ENCODE measurements around the gene FAM114A1.
"Not testable (repeated sequence)": the region's sequence is repeated elsewhere in the genome, so short reads cannot be mapped to it uniquely, and the experiment has no call there.

FAM114A1 gene

GRCh38 chr4:38902695-38903094 is 35.1 kb downstream of the FAM114A1 start:
- DNase-seq (ENCODE audit: low read depth, low spot score) = no peak

DNA sequence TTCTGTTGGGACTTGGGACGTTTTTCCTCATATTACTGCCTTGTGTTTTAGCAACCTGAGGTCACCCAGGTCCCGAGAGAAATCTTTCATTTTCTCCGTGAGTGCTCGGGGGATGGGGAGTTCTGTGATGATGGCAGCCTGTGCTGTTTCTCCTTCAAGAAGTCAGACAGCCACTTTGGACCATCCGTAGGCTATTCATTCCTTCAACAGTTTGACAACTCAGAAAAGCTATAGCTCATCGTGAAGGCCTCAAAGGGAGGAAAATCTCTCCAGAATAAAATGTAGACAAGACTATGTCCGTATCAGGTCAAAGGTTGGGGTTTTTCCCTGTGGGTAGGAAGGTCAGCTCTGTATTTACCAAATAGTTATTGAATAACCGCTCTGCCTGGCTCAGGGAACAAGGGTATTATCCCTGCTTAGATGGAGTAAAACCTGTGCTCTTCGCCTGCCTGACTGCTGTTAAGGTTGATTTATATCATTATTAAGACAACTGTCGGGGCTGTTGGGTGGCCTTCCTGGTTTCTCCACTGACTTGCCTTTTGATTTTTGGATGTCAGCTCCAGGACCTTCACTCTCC is 36.6 kb downstream of the FAM114A1 start:
- DNase-seq (ENCODE audit: low read depth, low spot score) = no peak

DNA sequence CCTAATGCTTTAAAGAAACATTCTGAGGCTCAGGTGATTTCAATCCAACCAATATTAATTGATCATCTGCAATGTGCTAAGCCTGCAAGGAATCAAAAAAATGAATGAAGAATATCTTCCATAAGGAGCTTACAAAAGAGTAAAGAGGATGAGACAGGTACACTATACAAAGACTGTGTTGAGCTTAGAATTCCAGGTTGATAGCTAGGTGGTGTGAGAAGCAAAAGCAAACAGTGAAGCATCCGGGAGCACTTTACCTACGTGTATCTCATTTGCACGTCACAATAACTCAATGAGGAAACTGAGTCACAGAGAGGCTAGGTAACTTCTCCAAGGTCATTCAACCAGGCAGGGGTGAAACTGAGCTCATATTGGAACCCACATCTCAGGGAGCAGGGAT is 37.1 kb downstream of the FAM114A1 start:
- DNase-seq (ENCODE audit: low read depth, low spot score) = no peak

DNA sequence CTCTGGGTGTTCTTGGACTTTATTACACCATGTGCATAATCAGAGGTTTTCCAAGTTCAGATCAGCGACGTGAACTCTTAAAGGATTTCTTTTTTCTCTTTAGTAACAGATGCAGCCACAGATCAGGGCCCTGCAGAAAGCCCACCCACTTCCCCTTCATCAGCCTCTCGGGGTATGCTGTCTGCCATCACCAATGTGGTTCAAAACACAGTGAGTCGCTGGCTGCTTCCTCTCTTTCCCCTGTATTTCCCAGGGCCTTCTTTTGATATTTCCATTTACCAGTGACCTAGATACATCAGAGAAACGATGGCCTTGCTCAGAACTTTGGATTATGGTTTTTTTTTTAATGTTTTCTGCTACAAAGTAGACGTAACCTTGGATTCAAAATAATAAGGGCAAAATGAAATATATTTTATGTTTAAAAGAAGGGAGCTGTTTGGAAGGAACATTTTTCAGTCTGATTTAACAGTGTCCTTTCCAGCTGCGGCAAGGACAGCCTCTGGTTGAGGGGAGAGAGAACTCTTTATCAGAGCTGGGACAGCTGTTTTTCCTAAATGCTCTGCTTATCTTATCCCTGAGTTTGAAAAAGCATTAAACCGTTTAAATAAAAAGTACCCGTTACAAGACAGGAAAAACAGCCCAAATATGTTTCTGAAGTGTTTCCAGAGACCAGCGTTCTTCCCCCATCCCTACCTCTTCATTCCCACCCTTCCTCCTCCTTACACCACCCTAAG is 38.2 kb downstream of the FAM114A1 start:
- no peak for DNase-seq (ENCODE audit: low read depth, low spot score)

DNA sequence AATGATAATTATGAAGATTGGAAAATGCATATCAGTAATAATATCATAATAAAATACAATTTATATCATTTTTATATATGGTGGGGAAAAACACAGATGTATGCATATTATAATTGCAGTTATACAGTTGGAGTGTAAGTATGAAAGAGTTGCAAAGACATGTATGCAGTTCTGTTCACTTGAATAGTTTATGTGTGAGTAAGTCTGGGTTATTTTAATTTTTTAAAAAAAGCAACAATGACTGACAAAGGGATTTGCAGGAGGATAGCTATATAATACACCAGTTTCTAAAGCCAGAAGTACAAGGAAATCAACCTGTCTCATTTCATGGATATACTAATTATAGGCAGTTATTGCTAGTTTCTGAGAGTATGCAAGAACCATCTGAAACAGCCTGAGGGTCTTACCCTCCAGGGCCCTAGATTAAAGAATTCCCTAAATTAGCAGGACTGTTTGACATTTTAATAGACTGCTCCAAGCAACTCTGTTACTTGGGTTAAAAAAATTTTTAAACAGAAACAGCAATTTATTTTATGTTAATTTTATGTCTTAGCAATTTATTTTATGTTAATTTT is 40.2 kb downstream of the FAM114A1 start:
- DNase-seq (ENCODE audit: low read depth, low spot score) = no peak

GRCh38 chr4:38909015-38909414 is 41.4 kb downstream of the FAM114A1 start:
- DNase-seq (ENCODE audit: low read depth, low spot score) = no peak

- DNase-seq (ENCODE audit: low read depth, low spot score) = no peak
Measured at GRCh38 chr4:38911257-38911656, 43.7 kb downstream of the FAM114A1 start.

DNA sequence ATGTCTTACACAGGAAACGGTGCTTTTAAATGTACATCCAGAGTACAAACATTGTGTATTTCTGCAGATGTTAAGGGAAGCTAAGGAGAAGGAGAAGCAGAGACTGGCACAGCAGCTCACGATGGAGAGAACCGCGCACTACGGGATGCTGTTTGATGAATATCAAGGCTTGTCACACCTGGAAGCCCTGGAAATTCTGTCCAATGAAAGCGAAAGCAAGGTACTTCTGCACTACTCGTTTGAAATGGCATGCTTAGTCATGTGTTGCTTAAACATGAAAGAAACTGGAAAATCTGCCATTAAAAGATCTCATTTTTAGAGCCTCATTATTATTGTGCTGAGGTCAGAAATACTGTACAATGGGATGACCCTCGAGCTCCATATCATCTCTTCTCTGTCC is 47.2 kb downstream of the FAM114A1 start:
- DNase-seq (ENCODE audit: low read depth, low spot score) = no peak

- DNase-seq (ENCODE audit: low read depth, low spot score) = not testable (repeated sequence)
Measured at GRCh38 chr4:38916267-38916666, 48.7 kb downstream of the FAM114A1 start.

- DNase-seq (ENCODE audit: low read depth, low spot score) = peak; percentile 33
Measured at GRCh38 chr4:38917481-38918025, 49.9 kb downstream of the FAM114A1 start.

GRCh38 chr4:38919494-38919893 is 51.9 kb downstream of the FAM114A1 start:
- DNase-seq (ENCODE audit: low read depth, low spot score) = no peak

GRCh38 chr4:38920186-38920585 is 52.6 kb downstream of the FAM114A1 start:
- DNase-seq (ENCODE audit: low read depth, low spot score) = no peak

GRCh38 chr4:38920677-38921076 is 53.1 kb downstream of the FAM114A1 start:
- no peak for DNase-seq (ENCODE audit: low read depth, low spot score)

DNA sequence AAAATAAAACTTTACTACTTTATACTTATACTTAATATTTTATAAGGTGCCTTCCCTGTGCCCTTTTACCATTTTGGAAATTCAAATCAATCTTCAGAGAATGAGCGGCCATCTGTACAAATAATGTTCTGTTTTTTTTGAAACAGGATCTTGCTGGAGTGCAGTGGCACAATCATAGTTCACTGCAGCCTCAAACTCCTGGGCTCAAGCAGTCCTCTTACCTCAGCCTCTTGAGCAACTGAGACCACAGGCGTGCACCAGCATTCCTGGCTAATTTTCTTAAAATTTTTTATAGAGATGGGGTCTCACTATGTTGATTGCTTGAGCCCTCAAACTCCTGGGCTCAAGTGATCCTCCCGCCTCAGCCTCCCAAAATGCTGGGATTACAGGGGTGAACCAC is 53.5 kb downstream of the FAM114A1 start:
- no peak for DNase-seq (ENCODE audit: low read depth, low spot score)

- DNase-seq (ENCODE audit: low read depth, low spot score) = no peak
Measured at GRCh38 chr4:38923746-38924145, 56.1 kb downstream of the FAM114A1 start.

DNA sequence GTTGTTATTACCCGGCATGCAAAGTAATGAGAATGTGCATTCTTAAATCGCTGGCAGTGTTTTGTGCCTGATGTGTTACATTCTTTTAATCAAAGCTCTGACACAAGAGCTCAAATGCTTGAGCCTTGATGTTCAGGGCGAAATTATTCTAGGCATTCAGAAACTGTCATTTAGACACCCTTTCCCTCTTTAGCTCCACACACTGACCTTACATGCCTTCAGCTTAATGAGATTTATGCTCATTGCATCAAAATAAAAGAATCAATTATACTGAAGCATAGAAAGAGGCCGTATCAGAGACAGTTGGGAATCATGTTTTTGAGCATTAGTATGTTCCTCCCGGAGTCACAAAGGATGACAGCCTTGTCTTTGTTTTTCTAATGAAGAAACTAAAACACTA is 56.7 kb downstream of the FAM114A1 start:
- DNase-seq (ENCODE audit: low read depth, low spot score) = no peak

DNA sequence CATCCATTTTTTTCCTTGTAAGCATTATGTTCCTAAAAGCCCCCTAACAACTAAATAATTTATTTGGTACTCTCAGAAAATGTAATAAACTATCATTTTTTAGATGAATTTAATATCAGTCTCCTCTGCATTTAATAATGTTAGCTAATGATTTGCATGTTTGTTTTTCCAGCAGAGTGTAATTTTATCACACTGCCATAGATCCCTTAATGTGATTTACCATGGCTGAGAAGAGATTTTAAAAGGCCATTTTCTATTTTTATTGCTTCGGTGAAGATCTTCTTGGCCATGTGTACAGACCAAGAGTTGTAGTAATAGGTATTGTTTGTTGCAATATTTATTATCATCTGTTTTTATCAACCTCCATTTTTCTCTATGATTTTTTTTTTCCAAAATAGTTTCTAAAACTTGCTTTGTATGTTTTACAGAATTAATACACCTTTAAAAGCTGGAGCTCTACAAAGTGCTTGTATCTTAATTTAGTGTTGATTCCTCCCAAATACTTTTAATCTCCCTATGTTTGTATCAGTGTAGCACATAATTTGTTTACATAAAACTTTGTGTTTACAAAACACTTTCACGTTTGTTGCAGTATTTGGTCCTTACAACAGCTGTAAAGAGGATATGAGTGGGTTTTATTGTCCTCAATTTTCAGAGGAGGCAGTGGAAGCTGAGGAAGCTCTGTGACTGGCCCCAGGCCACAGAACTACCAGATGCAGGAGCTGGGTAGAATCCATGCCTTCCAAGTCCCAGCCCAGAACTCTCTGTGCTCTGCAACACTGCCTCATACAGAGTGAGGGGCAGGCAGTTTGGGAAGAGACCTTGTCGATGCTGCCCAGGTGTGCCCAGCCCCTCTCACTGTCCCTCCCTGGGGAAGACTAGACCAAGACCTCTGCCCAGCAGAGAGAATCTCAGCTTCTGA is 58.1 kb downstream of the FAM114A1 start:
- DNase-seq (ENCODE audit: low read depth, low spot score) = no peak

- no peak for DNase-seq (ENCODE audit: low read depth, low spot score)
Measured at GRCh38 chr4:38926896-38927295, 59.3 kb downstream of the FAM114A1 start.

DNA sequence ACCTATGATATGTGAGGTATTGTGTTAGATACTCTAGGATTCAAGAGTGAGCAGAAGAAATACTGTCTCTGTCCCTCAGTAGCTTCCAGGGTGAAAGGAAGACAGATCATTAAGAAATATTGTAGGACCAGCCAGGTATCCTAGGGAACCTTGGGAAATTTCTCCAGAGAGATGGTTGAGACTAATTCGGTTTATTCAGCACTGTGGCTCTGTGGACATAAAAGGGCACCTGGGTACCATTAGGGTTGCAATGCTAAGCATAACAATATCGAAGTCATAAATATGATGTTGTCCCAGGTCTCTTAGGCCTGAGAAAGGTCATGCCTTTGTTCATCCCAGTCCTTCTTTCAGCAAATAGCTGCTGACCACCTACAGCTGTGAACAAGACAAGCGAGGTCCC is 61.0 kb downstream of the FAM114A1 start:
- no peak for DNase-seq (ENCODE audit: low read depth, low spot score)

- no peak for DNase-seq (ENCODE audit: low read depth, low spot score)
Measured at GRCh38 chr4:38928974-38929373, 61.4 kb downstream of the FAM114A1 start.

DNA sequence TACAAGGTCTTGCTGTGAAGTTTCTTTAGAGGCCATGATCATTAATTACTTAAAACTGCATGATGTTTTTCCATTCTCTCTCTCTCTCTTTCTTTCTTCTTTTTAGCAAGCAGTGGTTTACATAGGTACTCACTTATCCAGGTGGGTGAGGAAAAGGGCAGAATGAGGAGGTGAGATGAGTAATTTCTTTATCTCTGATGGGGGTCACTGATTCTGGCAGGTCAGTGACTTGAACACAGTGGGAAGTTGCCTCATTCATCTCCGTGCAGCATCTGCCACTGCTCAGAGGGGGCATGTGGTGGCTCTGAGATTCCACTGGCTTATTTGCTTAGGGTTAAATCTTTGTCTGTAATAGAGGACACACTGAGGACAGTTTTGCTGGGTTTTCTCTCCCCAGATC is 62.6 kb downstream of the FAM114A1 start:
- no peak for DNase-seq (ENCODE audit: low read depth, low spot score)

DNA sequence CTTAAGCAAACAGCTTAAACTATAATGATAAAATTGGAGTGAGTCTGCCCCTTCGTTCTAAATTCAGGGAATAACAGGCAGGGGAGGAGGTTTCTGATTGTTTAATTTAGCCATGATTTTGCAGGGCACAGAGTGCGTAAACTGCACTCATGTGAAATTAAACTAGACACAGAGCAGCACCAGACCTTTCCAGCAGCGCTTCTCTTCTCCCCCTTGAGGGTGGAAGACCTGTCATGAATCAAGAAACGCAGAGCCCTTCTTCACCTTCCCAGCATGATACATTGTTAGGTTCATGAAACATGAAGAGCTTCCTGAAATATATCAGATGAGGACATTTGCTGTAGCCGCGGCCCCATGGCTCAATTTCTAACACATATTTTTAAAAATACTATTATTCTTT is 63.1 kb downstream of the FAM114A1 start:
- no peak for DNase-seq (ENCODE audit: low read depth, low spot score)
